HepG2 (cell line): Measurements from ENCODE around the gene RNPS1. TPM values are rescaled to one million over a fixed set of nuclear protein-coding genes. Genes with fewer than 3 reads are reported as not detected.

Experiments
- ATAC-seq: fragments of 200-7000 bp; cut with Tn5 transposase; 3 replicates; pipeline ENCODE4 v1.9.1; 2020; ENCODE audit warnings: mild to moderate bottlenecking, moderate library complexity
- BruUV-seq: library from RNA; stranded (reverse); fragments of 400-500 nt; replicated peaks from 2 replicates; lab custom pipeline; 2021; lab: Mats Ljungman, UMichigan
- CTCF ChIA-PET: fragments of 300-600 bp; formaldehyde crosslinking; extraction: SDS; loops from one replicate; lab custom pipeline; 2021; ENCODE audit warnings: low total read pairs, inconsistent platforms, low intra/inter-chr PET ratio; lab: Yijun Ruan, JAX
- POLR2A ChIA-PET: fragments of 350-600 bp; sonication (Branson Sonifier 250); formaldehyde crosslinking; loops from one replicate; lab custom pipeline; 2020; ENCODE audit warnings: antibody characterized with exemption, inconsistent platforms; lab: Yijun Ruan, JAX
- DNase-seq: peaks from one replicate; pipeline ENCODE4 v3.0.0-alpha.2; 2015; ENCODE audit warnings: low spot score
- FAIRE-seq: peaks from 3 replicates; lab custom pipeline; 2011; peaks lifted over from hg19 to GRCh38; lab: Jason Lieb, UNC
- H2AFZ ChIP-seq: one replicate; pipeline ENCODE4 v1.6.1; 2011; ENCODE audit warnings: low read length, inconsistent platforms
- H3K27ac ChIP-seq: fragments of 300-600 bp; 3 replicates; pipeline ENCODE4 v1.8.0; 2011; ENCODE audit warnings: mixed run types, mild to moderate bottlenecking, mixed read lengths, low read length, inconsistent platforms; ENCODE audit not compliant: insufficient read depth; ENCODE audit errors: extremely low read length
- H3K27me3 ChIP-seq, 2 experiments: fragments of 200-600 bp in 1 of 2; 2 replicates in 1 of 2; 3 replicates in 1 of 2; pipeline versions ENCODE4 v1.6.0 to v1.8.0; 2011; ENCODE audit warnings: low read length in 2 of 2, mild to moderate bottlenecking in 2 of 2, moderate library complexity in 2 of 2, inconsistent platforms in 1 of 2; ENCODE audit not compliant: insufficient read depth in 2 of 2, control insufficient read depth in 1 of 2
- H3K36me3 ChIP-seq, 2 experiments: fragments of 200-600 bp in 1 of 2; replicated peaks in 1 of 2; 2 replicates in 1 of 2; 3 replicates in 1 of 2; pipeline versions ENCODE4 v1.5.1 to v1.8.0; 2011; ENCODE audit warnings: low read length in 2 of 2, inconsistent platforms in 1 of 2; ENCODE audit not compliant: insufficient read depth in 2 of 2, control insufficient read depth in 1 of 2
- H3K4me1 ChIP-seq: 2 replicates; pipeline ENCODE4 v1.5.1; 2012; ENCODE audit warnings: low read length, inconsistent platforms; ENCODE audit not compliant: insufficient read depth
- H3K4me2 ChIP-seq: 2 replicates; pipeline ENCODE4 v1.6.0; 2011; ENCODE audit warnings: low read depth, low read length, inconsistent platforms
- H3K4me3 ChIP-seq, 3 experiments: fragments of 200-600 bp in 1 of 3; sonication (generic), shearing (Covaris generic) in 1 of 3; replicated peaks in 1 of 3; 2 replicates each; pipeline ENCODE4 v1.5.1; 2011 to 2016; ENCODE audit warnings: low read length in 3 of 3, inconsistent platforms in 2 of 3, low read depth in 2 of 3, mild to moderate bottlenecking in 2 of 3, control low read depth in 1 of 3, mixed read lengths in 1 of 3; ENCODE audit not compliant: insufficient read depth in 1 of 3
- H3K79me2 ChIP-seq: one replicate; pipeline ENCODE4 v1.6.1; 2011; ENCODE audit warnings: low read length, inconsistent platforms; ENCODE audit not compliant: insufficient read depth
- H3K9ac ChIP-seq: 2 replicates; pipeline ENCODE4 v1.6.0; 2011; ENCODE audit warnings: mild to moderate bottlenecking, low read depth, low read length, inconsistent platforms; ENCODE audit not compliant: insufficient read depth
- H3K9me3 ChIP-seq: 2 replicates; pipeline ENCODE4 v1.5.1; 2012; ENCODE audit warnings: mild to moderate bottlenecking, low read length
- H4K20me1 ChIP-seq: 2 replicates; pipeline ENCODE4 v1.6.0; 2011; ENCODE audit warnings: inconsistent platforms, mild to moderate bottlenecking, low read length, moderate library complexity; ENCODE audit not compliant: insufficient read depth
- ARNT ChIP-seq: fragments of 450-650 bp; IDR thresholded peaks from 2 replicates; pipeline ENCODE4 v1.6.1; 2017
- ARNT2 ChIP-seq: sonication (generic); formaldehyde crosslinking; IDR thresholded peaks from 2 replicates; pipeline ENCODE4 v1.8.0; 2022; ENCODE audit warnings: mild to moderate bottlenecking, low read depth, missing genetic modification reagents, moderate library complexity
- KDM1A ChIP-seq: IDR thresholded peaks from 2 replicates; pipeline ENCODE4 v1.6.1; 2016; ENCODE audit warnings: missing compliant biosample characterization
- ZNF331 ChIP-seq: sonication (generic); formaldehyde crosslinking; IDR thresholded peaks from 2 replicates; pipeline ENCODE4 v1.4.0; 2020; ENCODE audit warnings: missing genetic modification reagents
- ZNF354B ChIP-seq: sonication (generic); formaldehyde crosslinking; IDR thresholded peaks from 2 replicates; pipeline ENCODE4 v1.8.0; 2022; ENCODE audit warnings: mild to moderate bottlenecking, missing genetic modification reagents
- ZNF891 ChIP-seq: sonication (generic); formaldehyde crosslinking; IDR thresholded peaks from 2 replicates; pipeline ENCODE4 v1.5.0; 2020; ENCODE audit warnings: mild to moderate bottlenecking, missing genetic modification reagents
- WGBS: methylation state at CpG from one replicate; pipeline ENCODE4 v1.1.6; 2017; ENCODE audit warnings: low lambda C conversion rate; 5-methylcytosine and 5-hydroxymethylcytosine counted together
- in situ Hi-C: cut with HindIII; loops from 2 replicates; pipeline ENCODE4 v1.10.0; 2017; ENCODE audit warnings: low pct_unique_long_range_greater_than_20kb; ENCODE audit not compliant: extremely low pct_ligation_motif_present
- intact Hi-C: fragments of 100-400 bp; cut with micrococcal nuclease; formaldehyde crosslinking; loops from one replicate; pipeline ENCODE4 v1.10.0; 2022; ENCODE audit not compliant: unreplicated experiment
- polyA plus RNA-seq, 8 experiments: library from polyadenylated mRNA; depleted of rRNA in 3 of 8; stranded (reverse) in 7 of 8; unstranded in 1 of 8; fragments of >200 nt; fragmentation: Illumina TruSeq in 4 of 8; extraction: Trizol in 4 of 8; gene quantifications; 2 replicates each; pipeline versions ENCODE4 v1.2.1 to v1.2.3, GENCODE V29; 2011 to 2016; ENCODE audit warnings: low read depth in 4 of 8, missing spikeins in 1 of 8, mixed read lengths in 1 of 8; ENCODE audit not compliant: insufficient read depth in 1 of 8
- total RNA-seq, 5 experiments: library from RNA; depleted of rRNA; stranded (reverse); fragments of >200 nt; fragmentation: Illumina TruSeq; extraction: Trizol; gene quantifications; 2 replicates each; pipeline ENCODE4 v1.2.3, GENCODE V29; 2016; ENCODE audit warnings: low read depth in 1 of 5
- TF ChIP-seq, protein P1 (sequence below): sonication (generic); formaldehyde crosslinking; IDR thresholded peaks from 2 replicates; pipeline ENCODE4 v1.5.1; 2020; ENCODE audit warnings: missing genetic modification reagents, mild to moderate bottlenecking, borderline replicate concordance
- TF ChIP-seq, protein P2 (sequence below): sonication (generic); formaldehyde crosslinking; IDR thresholded peaks from 2 replicates; pipeline ENCODE4 v1.4.0; 2020; ENCODE audit warnings: missing genetic modification reagents

The RNPS1 gene
- total and polyA plus RNA-seq, 2 of the 13 experiments (the other 11 are each of a cell fraction or from before 2014, with no cell fraction given) = 126 to 133 TPM

DNA sequence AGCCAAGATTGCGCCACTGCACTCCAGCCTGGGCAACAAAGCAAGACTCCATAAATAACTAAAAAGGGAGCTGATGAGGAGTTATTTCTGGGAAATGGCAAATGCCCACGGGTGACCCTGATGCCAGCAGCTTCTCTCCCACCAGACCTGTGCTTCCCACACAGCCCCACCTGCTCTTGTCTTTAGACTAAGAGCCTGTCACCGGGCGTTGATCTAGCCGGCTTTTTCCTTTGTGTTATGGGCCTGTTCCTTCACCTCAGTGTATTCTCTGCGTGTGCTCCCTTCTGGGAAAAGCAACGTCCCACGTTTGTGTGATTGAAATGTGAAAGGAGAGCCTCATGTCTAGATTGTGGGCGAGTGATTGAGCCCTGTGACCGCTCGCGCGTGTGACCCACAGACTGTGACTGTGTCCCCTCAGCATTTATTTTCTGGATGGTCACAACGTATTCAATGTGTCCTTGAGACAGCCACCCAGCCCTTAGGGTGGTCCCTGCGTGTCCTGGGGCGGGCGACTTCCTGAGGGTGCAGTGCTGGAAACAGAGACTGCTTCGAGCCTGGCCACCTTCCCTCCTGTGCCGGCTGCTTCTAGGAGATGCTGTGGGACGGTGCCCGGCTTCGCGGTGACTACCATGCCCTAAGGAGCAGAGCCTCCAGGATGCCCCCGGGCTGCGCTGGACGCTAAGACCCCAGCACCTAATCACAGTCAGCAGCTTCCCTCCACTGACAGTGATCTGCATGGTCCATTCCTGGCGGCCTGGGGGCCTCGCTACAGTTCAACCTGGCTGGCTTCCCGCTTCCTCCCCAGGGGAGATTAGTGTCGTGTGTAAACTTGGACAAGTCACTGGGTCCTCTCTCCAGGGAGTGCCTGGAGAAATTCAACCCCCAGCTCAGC is 7.8 kb upstream of the RNPS1 start:
- H3K27ac ChIP-seq = no peak overlapping the region
- no peak overlapping the region for H3K4me3 ChIP-seq
- intact Hi-C loops (no loop called here), in situ Hi-C loops (no loop called here)
- no peak overlapping the region for H2AFZ ChIP-seq
- 0 out of 5 replicates have a peak, but pooled peaks cover 0 to 2% of the 10 kb centered on the region in 2 experiments for H3K36me3 ChIP-seq
- H3K27me3 ChIP-seq = peaks cover 17 to 54% of the 10 kb centered on the region in 2 experiments
- H3K9me3 ChIP-seq = no peaks in the 10 kb centered on the region
- FAIRE-seq = no peak
- ATAC-seq = no peak
- 41% methylated on average over 17 of the region's 30 CpGs for WGBS
- BruUV-seq = no TSS peak
- H3K4me1 ChIP-seq = peaks cover 27% of the 10 kb centered on the region; the same call in 1 of the 2 replicates
- no peak overlapping the region for H3K9ac ChIP-seq
- ChIA-PET CTCF (no interaction called here), POLR2A (no interaction called here)
- TF ChIP-seq KDM1A (no peak), ZNF354B (CRISPR knock-in tag) (no peak), ZNF331 (no peak), ZNF891 (CRISPR knock-in tag) (no peak), ARNT (no peak), ARNT2 (no peak)
- TF ChIP-seq, protein P1, sequence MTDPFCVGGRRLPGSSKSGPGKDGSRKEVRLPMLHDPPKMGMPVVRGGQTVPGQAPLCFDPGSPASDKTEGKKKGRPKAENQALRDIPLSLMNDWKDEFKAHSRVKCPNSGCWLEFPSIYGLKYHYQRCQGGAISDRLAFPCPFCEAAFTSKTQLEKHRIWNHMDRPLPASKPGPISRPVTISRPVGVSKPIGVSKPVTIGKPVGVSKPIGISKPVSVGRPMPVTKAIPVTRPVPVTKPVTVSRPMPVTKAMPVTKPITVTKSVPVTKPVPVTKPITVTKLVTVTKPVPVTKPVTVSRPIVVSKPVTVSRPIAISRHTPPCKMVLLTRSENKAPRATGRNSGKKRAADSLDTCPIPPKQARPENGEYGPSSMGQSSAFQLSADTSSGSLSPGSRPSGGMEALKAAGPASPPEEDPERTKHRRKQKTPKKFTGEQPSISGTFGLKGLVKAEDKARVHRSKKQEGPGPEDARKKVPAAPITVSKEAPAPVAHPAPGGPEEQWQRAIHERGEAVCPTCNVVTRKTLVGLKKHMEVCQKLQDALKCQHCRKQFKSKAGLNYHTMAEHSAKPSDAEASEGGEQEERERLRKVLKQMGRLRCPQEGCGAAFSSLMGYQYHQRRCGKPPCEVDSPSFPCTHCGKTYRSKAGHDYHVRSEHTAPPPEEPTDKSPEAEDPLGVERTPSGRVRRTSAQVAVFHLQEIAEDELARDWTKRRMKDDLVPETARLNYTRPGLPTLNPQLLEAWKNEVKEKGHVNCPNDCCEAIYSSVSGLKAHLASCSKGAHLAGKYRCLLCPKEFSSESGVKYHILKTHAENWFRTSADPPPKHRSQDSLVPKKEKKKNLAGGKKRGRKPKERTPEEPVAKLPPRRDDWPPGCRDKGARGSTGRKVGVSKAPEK (CRISPR knock-in tag) = no peak
- TF ChIP-seq, protein P2, sequence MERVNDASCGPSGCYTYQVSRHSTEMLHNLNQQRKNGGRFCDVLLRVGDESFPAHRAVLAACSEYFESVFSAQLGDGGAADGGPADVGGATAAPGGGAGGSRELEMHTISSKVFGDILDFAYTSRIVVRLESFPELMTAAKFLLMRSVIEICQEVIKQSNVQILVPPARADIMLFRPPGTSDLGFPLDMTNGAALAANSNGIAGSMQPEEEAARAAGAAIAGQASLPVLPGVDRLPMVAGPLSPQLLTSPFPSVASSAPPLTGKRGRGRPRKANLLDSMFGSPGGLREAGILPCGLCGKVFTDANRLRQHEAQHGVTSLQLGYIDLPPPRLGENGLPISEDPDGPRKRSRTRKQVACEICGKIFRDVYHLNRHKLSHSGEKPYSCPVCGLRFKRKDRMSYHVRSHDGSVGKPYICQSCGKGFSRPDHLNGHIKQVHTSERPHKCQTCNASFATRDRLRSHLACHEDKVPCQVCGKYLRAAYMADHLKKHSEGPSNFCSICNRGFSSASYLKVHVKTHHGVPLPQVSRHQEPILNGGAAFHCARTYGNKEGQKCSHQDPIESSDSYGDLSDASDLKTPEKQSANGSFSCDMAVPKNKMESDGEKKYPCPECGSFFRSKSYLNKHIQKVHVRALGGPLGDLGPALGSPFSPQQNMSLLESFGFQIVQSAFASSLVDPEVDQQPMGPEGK (CRISPR knock-in tag) = peak; percentile 56
- no peaks in the 10 kb centered on the region for H3K79me2 ChIP-seq
- no peaks in the 10 kb centered on the region for H4K20me1 ChIP-seq
- DNase-seq = no peak
- H3K4me2 ChIP-seq = no peak overlapping the region
